ENCODE measurements around the gene FRMPD3.
"Not testable (repeated sequence)": the region's sequence is repeated elsewhere in the genome, so short reads cannot be mapped to it uniquely, and the experiment has no call there.

Gene FRMPD3

DNA sequence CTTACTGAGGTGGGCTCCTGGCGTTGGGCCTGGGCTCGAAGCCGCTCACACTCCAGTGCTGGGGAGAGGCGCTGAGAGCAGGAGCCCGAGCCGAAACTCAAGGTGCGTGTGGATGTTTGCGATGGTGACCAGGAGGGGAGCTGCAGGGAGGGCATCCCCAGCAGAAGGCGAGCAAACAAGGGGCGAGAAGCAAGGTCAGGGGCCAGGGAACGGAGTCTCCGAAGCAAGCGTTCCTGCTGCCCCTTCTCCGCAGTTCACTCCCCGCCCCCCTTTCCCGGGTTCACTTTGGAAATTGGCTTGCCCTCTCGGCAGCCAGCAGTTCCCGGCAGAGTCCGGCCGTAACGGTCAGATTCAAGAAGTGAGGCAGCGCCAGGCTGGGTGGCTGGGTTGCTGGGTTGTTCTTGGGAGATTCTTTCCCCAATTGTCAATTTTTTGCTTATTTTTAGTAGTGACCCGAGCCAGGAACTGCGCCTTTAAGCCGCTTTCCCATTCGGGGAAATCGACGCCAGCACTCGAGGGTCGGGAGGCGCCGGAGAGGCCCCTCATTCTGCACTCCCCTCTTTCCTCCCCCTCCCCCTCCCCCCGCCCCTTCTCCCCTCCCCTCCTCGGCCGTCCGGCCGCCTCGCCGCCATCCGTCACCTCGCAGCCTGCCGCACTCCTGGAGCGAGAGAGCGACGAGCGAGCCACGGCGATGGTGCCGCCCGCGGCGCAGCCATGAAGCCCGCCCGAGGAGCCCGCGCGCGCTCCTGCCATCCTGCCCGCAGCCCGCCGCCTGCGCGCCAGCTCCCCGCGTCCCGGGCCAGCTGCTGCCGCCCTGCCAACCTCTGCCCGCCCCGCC lies at the start of gene FRMPD3:
FRMPD3 (plus strand) TSS at position 655 of the 838 bp plus-strand sequence. CDS start 76,937 bp downstream, outside the sequence.
- DNase-seq = peak; percentile 20

DNA sequence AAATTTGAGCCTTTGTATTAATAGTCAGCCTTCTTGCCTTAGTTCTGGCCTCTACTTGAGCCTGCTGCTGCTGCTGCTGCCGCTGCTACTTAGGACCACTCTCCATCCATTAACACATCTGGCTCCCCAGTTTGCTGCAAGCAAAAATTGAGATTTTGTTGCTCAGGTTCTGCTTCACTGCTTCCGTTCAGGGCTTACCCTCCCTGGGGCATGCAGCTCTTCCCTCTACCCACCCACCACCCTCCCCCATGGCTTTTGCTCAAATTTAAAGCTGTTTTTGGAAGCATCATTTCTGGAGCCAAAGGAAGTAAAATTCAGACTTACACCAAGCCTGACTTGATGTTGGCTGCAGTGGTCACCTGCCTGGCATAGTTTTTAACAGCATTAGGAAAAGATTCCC lies 28.9 kb upstream of the FRMPD3 start:
- DNase-seq = no peak

DNA sequence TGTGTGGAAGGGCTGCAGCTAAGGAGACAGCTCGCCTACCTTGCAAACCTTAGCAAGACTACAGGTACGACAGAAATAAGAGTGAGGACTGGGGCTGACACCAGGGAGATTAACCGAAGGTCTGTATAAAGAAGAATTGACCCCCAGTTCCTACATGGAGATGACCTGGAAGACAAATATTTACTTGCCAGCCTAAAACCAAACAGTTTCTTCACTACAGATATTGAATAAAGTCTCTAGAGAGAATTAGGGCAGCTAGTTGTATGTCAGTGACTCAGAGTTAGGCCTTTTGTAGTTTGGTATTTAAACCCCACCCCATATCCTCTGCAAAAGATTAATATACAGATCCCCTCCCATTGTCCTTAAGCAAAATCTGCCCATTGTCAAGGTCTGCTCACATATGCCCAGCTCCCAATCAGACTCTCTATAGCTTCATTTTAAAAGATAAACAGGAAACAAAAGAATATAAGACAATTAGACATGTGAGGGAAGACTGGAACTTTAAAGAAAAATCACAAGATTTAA lies 28.1 kb upstream of the FRMPD3 start:
- no peak for DNase-seq

- peak; percentile 48 for DNase-seq
These were observed 20.4 kb upstream of the FRMPD3 start for GRCh38 chrX:107429090-107429489.

- no peak for DNase-seq
These were observed 9.3 kb upstream of the FRMPD3 start for GRCh38 chrX:107440187-107440586.

- DNase-seq = no peak
These were observed 8.8 kb upstream of the FRMPD3 start for GRCh38 chrX:107440692-107441091.

DNA sequence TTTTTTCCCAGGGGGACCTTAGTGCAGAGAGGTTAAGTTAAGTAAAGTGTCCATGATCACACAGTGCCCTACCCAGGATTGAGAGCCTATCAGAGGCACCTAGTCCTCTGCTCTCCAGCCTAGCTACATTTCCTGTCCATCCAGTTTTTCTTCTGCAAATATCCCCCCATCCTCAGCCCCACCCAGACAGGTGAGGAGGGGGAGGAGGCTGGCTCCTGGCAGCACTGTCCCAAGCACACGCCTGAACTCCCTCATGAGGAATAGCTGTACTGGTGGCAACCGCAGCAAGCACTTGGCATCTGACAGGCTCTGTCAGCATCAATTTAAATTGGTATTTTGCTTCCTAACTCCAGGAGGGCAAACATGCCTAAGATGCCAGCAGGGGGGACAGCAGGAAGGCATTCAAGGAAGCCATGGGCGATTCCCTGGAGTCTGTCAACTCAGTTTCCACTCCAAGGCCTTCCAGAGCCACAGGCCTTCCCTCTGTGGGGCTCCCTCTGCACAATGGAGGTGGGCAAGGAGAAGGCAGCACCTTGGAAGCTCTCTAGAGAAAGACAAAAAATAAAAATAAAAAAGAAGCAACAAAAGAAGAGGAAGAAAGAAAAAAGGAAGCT lies 6.4 kb upstream of the FRMPD3 start:
- DNase-seq = no peak

DNA sequence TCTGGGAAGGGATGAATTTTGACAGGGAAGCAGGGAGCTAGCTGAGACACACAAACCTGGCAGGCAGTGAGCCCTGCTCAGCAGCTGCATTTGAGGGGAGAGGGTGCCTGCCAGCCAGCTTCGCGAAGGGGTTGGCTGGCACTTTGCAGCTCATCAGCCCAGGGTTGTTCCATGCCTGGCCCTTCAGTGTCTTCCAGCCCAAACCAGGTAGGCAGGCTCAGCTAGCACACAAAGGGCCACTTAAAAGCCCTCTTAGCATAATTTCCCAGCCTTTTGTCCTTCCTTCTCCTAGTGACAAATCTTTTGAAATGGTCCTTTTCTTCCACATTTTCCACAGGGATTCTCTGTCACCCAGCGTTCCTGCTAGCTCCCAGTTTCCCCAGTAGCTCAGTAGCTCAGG lies 4.3 kb upstream of the FRMPD3 start:
- DNase-seq = no peak

- no peak for DNase-seq
These were observed 3.8 kb upstream of the FRMPD3 start for GRCh38 chrX:107445631-107446030.

GRCh38 chrX:107447642-107448041 lies 1.8 kb upstream of the FRMPD3 start:
- DNase-seq = no peak

GRCh38 chrX:107448625-107448997 lies 841 bp upstream of the FRMPD3 start:
- no peak for DNase-seq

GRCh38 chrX:107450823-107451509 lies 1.5 kb downstream of the FRMPD3 start:
- peak; percentile 27 for DNase-seq

DNA sequence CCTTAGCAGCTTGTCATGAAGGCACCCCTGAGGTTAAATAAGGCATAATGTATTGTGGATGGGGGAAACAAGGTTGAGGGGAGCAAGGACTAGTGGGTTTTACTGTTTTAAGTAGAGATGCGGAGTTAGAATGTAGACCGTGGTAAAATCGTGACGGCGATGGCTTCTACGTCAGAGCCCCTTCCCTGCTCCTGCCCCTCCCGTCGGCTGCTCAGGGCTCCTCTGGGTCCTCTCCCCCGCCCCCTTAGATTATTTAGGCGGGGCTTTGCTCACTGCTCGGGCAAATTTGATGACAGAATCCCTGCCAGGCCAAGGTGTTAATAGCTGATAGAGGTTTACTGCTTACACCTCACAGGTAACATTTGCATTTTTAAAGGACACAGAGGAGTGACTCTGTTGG lies 2.3 kb downstream of the FRMPD3 start:
- DNase-seq = no peak

- DNase-seq = no peak
These were observed 3.1 kb downstream of the FRMPD3 start for GRCh38 chrX:107452581-107452980.

DNA sequence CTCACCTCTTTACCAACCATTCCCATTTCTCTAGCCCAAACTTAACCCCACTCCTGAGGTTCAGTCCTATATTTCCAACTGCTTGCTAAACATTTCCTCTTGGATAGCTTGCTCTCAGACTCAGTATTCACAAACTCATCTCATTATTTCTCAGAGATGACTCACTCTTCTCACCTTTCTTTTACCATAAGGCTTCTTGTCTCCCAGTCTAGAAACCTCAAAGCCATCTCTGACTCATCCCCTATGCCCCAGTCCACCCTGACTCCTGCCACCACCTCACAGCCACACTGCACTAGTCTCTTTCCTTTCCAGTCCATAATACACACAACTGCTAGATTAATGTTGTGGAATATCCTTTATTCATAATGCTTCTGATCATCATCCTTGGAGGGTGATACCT lies 4.8 kb downstream of the FRMPD3 start:
- DNase-seq = peak; percentile 50

- no peak for DNase-seq
These were observed 7.8 kb downstream of the FRMPD3 start for GRCh38 chrX:107457289-107457688.

DNA sequence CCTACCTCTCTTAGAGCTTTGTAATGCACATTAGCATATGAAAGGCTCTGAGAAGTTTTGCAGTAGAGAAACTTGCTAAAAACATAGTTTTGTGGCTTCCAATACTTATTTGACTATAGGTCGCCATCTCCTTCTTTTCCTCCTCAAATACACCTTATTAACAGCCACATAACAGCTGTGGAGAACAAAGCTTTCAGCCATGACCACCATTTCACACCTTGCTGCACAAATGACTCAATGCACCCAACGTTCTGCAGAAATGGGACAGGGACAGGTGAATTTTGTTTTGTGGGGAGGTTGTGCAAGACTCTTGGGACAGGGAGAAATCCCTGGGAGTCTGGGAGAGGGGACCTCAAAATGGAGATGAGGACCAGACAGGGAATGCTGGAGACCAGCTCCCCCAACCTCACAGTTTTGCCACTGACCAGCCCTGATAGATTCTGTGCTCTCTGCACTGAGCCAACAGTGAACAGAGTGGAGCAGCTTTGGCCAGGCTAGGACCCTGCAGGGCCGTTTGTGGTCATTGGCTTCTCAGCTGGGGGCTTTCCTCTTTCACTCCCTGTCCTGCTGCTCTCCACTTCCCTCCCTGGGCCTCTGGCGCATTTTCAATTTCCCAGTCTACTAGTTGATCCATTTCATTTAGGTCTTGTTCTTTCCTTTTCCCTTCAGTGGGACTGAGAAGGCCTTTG lies 16.6 kb downstream of the FRMPD3 start:
- DNase-seq = no peak

GRCh38 chrX:107467271-107467670 lies 17.8 kb downstream of the FRMPD3 start:
- DNase-seq = no peak

GRCh38 chrX:107470198-107470597 lies 20.7 kb downstream of the FRMPD3 start:
- no peak for DNase-seq

DNA sequence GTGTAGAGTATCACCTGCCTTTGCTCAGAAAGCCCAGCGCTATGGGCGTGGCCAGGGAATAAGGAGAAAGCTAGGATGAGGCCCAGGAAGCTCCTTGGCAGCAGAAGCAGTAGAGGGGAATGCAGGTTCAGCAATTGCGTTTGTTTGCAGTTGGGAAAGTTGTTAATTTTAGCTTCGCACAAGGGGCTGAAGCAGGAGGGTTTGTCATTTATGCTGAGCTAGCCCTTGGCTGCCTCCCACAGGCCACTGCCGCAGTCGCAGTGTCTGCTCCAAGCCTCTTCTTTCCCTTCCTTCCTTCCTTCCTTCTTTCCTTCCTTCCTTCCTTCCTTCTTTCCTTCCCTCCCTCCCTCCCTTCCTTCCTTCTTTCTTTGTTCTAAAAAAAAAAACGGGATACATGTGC lies 21.5 kb downstream of the FRMPD3 start:
- no peak for DNase-seq

DNA sequence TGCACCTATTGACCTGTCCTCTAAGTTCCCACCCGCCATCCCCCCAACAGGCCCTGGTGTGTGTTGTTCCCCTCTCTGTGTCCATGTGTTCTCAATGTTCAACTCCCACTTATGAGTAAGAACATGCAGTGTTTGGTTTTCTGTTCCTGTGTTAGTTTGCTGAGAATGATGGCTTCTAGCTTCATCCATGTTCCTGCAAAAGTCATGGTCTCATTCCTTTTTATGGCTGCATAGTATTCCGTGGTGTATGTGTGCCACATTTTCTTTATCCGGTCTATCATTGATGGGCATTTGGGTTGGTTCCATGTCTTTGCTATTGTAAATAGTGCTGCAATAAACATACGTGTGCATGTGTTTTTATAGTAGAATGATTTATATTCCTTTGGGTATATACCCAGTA lies 22.0 kb downstream of the FRMPD3 start:
- not testable (repeated sequence) for DNase-seq

DNA sequence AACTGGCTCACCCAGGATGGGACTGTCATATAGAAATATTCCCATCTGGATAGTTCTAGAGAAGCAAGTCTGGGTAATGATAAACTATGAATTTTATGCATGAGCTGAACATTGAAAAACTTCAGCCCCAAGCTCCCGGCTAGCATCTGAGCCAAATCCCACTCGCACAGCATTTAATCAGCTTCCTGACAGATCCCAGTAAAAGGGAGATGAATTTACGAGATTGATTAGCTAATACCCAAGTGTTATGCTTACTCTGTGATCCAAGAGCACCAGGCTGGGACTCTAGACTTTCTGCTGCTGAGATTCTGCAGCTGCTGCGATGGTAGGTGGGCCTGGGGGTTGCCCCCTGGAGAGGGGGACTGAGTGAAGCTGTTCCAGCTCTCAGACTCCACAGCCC lies 28.0 kb downstream of the FRMPD3 start:
- DNase-seq = no peak

GRCh38 chrX:107480272-107480671 lies 30.8 kb downstream of the FRMPD3 start:
- DNase-seq = no peak

Measured in stimulated activated CD4-positive, alpha-beta T cell treated with anti-CD3 and anti-CD28 coated beads, Interleukin-15, amount 100 ng/mL, for 24 hours (primary cell).